ENCODE data around the gene C8A. TPM values are rescaled to one million over a fixed set of nuclear protein-coding genes. Genes with fewer than 3 reads are reported as not detected.

The C8A gene
- total RNA-seq, 1 experiment from 2014 or later = not detected

DNA sequence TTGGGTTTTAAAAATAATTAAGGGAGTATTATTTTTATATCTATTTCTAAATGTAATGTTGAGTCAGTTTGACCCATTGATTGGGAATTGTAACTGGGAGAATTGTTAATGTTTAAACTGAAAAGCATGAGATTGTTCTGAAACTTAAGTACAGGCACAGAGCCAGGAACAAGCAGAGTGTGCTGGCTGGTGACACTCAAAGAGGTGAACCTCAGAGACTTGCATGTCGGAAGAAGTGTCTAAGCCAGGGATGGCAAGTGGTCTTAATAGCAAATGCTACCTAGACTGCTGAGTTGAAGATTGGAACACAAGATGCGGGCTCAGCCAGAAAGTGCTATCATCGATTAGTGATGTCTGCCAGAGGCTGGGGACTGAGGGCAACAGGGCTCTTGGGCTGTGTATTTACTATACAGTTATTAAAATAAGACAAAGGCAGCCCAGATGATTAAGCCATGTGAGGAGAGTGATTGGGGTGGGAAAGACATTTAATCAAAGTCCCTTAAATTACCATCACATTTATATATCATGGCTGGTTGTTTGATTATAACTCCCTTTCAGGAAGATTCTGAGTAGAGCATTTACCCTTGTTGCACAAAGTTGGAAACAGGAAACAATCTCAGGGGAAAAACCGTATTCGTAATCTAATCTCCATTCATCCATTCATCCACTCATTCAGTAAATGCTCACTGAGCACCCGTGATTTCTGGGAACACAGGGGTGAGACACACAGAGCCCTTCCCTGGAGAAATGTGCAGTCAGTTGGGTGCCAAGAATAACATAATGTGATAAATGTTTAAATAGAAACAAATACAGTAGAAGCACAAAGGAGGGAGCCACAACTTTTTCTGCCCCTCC, 42.8 kb downstream of the C8A start:
- intact Hi-C loops (cut with micrococcal nuclease; ENCODE audit: unreplicated experiment) = no loop called here
- CTCF ChIA-PET = no interaction called here
- DNase-seq = no peak

DNA sequence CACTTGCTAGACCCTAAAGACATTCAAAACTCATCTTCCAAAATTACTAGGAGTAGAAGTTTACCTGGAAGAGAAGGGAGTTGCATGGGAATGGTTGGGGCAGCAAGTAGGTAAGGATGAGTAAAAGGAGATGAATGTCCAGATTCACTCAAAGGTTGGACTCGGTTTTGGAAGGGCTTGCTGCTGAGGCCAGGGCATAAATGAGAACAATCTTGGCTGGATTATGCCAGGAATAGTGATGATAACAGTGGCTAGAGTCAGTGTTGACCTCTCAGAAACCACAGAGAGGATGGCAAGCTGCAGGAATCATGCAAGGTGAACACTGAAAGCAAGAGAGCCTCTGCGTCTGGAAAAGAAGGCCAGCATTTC, 43.4 kb downstream of the C8A start:
- H3K4me3 Mint-ChIP-seq (ENCODE audit: low read depth, unreplicated experiment) = no peak overlapping the region
- BruUV-seq (replicated peaks) = no TSS peak
- H3K4me1 Mint-ChIP-seq (ENCODE audit: low read depth, unreplicated experiment) = no peaks in the 10 kb centered on the region
- no peaks in the 10 kb centered on the region for H3K27me3 Mint-ChIP-seq (ENCODE audit: unreplicated experiment)
- intact Hi-C loops (cut with micrococcal nuclease; ENCODE audit: unreplicated experiment) = no loop called here
- H3K27ac Mint-ChIP-seq (ENCODE audit: unreplicated experiment) = no peak overlapping the region
- CTCF ChIA-PET = no interaction called here
- no peak for DNase-seq
- TF ChIP-seq, protein P1, sequence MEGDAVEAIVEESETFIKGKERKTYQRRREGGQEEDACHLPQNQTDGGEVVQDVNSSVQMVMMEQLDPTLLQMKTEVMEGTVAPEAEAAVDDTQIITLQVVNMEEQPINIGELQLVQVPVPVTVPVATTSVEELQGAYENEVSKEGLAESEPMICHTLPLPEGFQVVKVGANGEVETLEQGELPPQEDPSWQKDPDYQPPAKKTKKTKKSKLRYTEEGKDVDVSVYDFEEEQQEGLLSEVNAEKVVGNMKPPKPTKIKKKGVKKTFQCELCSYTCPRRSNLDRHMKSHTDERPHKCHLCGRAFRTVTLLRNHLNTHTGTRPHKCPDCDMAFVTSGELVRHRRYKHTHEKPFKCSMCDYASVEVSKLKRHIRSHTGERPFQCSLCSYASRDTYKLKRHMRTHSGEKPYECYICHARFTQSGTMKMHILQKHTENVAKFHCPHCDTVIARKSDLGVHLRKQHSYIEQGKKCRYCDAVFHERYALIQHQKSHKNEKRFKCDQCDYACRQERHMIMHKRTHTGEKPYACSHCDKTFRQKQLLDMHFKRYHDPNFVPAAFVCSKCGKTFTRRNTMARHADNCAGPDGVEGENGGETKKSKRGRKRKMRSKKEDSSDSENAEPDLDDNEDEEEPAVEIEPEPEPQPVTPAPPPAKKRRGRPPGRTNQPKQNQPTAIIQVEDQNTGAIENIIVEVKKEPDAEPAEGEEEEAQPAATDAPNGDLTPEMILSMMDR (IDR thresholded peaks at IDR 0.05; ENCODE audit: unreplicated experiment) = no peak
- no peaks in the 10 kb centered on the region for H3K36me3 Mint-ChIP-seq (ENCODE audit: insufficient read depth, unreplicated experiment)
- H3K9me3 Mint-ChIP-seq (ENCODE audit: low read depth, unreplicated experiment) = no peaks in the 10 kb centered on the region

More for the DNA sequence above, 42.8 kb downstream of the C8A start:
- H3K9me3 Mint-ChIP-seq (ENCODE audit: low read depth, unreplicated experiment) = no peaks in the 10 kb centered on the region
- H3K27me3 Mint-ChIP-seq (ENCODE audit: unreplicated experiment) = no peaks in the 10 kb centered on the region
- no peak overlapping the region for H3K4me3 Mint-ChIP-seq (ENCODE audit: low read depth, unreplicated experiment)
- TF ChIP-seq, protein P1 (IDR thresholded peaks at IDR 0.05; ENCODE audit: unreplicated experiment) = no peak
- no peak overlapping the region for H3K27ac Mint-ChIP-seq (ENCODE audit: unreplicated experiment)
- H3K36me3 Mint-ChIP-seq (ENCODE audit: insufficient read depth, unreplicated experiment) = no peaks in the 10 kb centered on the region
- no peaks in the 10 kb centered on the region for H3K4me1 Mint-ChIP-seq (ENCODE audit: low read depth, unreplicated experiment)
- BruUV-seq (replicated peaks) = no TSS peak

DNA sequence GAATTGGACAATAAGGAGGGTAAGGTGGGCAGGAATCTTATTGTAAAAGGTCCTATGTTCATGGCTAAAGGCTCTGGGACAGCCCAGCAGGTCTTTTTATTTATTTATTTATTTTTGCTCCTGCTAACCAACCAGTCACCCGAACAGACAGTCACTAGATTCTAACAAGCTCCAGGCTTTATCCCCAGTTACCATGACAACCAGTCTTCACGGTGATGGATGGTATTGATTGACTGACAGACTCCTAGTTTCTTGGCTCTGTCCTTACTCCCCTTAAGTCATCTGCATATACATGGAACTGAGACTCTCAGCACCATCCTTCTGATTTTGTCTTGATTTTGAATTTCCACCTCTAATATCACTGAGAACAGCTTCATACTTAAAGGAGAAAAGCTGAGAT, 44.3 kb downstream of the C8A start:
- H3K4me3 Mint-ChIP-seq (ENCODE audit: low read depth, unreplicated experiment) = no peak overlapping the region
- H3K9me3 Mint-ChIP-seq (ENCODE audit: low read depth, unreplicated experiment) = no peaks in the 10 kb centered on the region
- H3K4me1 Mint-ChIP-seq (ENCODE audit: low read depth, unreplicated experiment) = no peaks in the 10 kb centered on the region
- no peaks in the 10 kb centered on the region for H3K36me3 Mint-ChIP-seq (ENCODE audit: insufficient read depth, unreplicated experiment)
- TF ChIP-seq, protein P1 (IDR thresholded peaks at IDR 0.05; ENCODE audit: unreplicated experiment) = no peak
- no peaks in the 10 kb centered on the region for H3K27me3 Mint-ChIP-seq (ENCODE audit: unreplicated experiment)
- no TSS peak for BruUV-seq (replicated peaks)
- CTCF ChIA-PET = no interaction called here
- DNase-seq = no peak
- intact Hi-C loops (cut with micrococcal nuclease; ENCODE audit: unreplicated experiment) = no loop called here
- no peak overlapping the region for H3K27ac Mint-ChIP-seq (ENCODE audit: unreplicated experiment)

DNA sequence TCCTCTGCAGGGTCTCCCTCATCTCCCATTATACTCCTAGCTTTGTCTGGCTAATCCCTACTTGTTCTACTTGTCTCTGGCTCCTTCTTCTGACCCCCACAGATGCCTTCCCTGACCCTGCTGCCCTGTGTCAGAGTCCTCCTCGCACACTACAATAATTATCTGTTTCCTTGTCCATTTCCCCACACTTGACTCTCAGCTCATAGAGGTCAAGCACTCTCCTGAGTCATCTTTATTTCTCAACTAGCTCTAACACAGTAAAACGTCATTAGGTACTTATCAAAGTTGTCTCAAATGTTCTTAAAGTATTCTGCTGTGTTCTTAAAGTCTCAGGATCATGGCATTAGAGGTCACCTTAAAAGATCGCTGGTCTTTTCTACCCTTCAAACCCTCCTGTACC, 47.1 kb downstream of the C8A start:
- H3K27ac Mint-ChIP-seq (ENCODE audit: unreplicated experiment) = no peak overlapping the region
- no peaks in the 10 kb centered on the region for H3K36me3 Mint-ChIP-seq (ENCODE audit: insufficient read depth, unreplicated experiment)
- DNase-seq = no peak
- no TSS peak for BruUV-seq (replicated peaks)
- TF ChIP-seq, protein P1 (IDR thresholded peaks at IDR 0.05; ENCODE audit: unreplicated experiment) = no peak
- CTCF ChIA-PET = no interaction called here
- H3K4me3 Mint-ChIP-seq (ENCODE audit: low read depth, unreplicated experiment) = no peak overlapping the region
- peaks cover 5% of the 10 kb centered on the region for H3K9me3 Mint-ChIP-seq (ENCODE audit: low read depth, unreplicated experiment)
- intact Hi-C loops (cut with micrococcal nuclease; ENCODE audit: unreplicated experiment) = no loop called here
- no peaks in the 10 kb centered on the region for H3K27me3 Mint-ChIP-seq (ENCODE audit: unreplicated experiment)
- no peaks in the 10 kb centered on the region for H3K4me1 Mint-ChIP-seq (ENCODE audit: low read depth, unreplicated experiment)
